CD4-positive, alpha-beta T cell treated with Interleukin-1 beta for 1 hour (primary cell): ENCODE data around the gene PCDHB13.
"Not testable (repeated sequence)": the region's sequence is repeated elsewhere in the genome, so short reads cannot be mapped to it uniquely, and the experiment has no call there.

Experiments
- DNase-seq, 2 donors: peaks; one replicate each; pipeline ENCODE4 v3.0.0-alpha.2; 2020 to 2022

PCDHB13 gene

GRCh38 chr5:141208478-141208877 is 5.2 kb upstream of the PCDHB13 start, which contains the start of gene PCDHB12:
Gene PCDHB12, plus strand, starts transcription at chr5:141208719. Its CDS starts 189 bp downstream, at chr5:141208908.
- no peak for DNase-seq

DNA sequence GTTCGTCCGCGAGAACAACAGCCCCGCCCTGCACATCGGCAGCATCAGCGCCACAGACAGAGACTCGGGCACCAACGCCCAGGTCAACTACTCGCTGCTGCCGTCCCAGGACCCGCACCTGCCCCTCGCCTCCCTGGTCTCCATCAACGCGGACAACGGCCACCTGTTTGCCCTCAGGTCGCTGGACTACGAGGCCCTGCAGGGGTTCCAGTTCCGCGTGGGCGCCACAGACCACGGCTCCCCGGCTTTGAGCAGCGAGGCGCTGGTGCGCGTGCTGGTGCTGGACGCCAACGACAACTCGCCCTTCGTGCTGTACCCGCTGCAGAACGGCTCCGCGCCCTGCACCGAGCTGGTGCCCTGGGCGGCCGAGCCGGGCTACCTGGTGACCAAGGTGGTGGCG is 3.4 kb upstream of the PCDHB13 start:
- not testable (repeated sequence) for DNase-seq

GRCh38 chr5:141210849-141211248 is 2.9 kb upstream of the PCDHB13 start:
- not testable (repeated sequence) for DNase-seq

GRCh38 chr5:141214583-141214982 is 864 bp downstream of the PCDHB13 start:
- DNase-seq: not testable (repeated sequence)

- DNase-seq: not testable (repeated sequence)
These were observed 1.8 kb downstream of the PCDHB13 start for GRCh38 chr5:141215504-141215903.

GRCh38 chr5:141216035-141216434 is 2.3 kb downstream of the PCDHB13 start:
- DNase-seq: not testable (repeated sequence)

DNA sequence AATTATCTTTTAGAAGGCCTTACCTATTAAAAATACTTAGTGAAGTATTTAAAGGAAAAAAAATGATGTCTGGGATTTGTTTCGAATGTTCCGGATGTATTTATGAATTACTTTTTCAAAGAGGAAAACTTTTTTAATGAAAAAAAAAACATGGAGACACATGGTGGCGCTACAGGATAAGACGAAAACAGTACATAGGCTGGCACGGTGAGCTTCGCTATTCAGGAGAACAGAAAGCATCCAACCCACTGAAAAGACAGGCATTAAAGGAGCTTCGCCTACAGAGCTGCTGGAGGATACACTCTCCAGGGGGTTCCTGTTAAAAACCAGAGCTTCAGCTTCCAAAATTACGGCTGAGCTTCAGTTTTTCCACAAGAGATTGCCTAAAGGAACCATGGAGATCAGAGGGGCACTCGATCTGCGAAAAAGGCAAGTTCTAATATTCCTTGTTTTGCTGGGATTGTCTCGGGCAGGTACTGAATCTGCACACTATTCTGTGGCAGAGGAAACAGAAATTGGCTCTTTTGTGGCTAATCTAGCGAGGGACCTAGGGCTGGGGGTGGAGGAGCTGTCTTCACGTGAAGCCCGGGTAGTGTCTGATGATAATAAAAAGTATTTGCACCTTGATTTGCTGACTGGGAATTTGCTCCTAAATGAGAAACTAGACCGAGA is 9.5 kb downstream of the PCDHB13 start, which contains the start of gene PCDHB14:
Gene PCDHB14, plus strand, starts transcription at position 232 of the 672 bp plus-strand sequence. Its CDS starts 163 bp downstream, at position 395.
- DNase-seq: peak in 1 of 2 donors; percentile 2

- not testable (repeated sequence) for DNase-seq
These were observed 11.1 kb downstream of the PCDHB13 start for GRCh38 chr5:141224844-141225243.

GRCh38 chr5:141225421-141225820 is 11.7 kb downstream of the PCDHB13 start:
- not testable (repeated sequence) for DNase-seq

GRCh38 chr5:141234109-141234667 is 20.5 kb downstream of the PCDHB13 start:
- no peak for DNase-seq

DNA sequence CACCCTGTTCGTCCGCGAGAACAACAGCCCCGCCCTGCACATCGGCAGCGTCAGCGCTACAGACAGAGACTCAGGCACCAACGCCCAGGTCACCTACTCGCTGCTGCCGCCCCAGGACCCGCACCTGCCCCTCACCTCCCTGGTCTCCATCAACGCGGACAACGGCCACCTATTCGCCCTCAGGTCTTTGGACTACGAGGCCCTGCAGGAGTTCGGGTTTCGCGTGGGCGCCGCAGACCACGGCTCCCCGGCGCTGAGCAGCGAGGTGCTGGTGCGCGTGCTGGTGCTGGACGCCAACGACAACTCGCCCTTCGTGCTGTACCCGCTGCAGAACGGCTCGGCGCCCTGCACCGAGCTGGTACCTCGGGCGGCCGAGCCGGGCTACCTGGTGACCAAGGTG is 22.2 kb downstream of the PCDHB13 start:
- DNase-seq: not testable (repeated sequence)

- DNase-seq: no peak
These were observed 23.0 kb downstream of the PCDHB13 start for GRCh38 chr5:141236516-141237313.

DNA sequence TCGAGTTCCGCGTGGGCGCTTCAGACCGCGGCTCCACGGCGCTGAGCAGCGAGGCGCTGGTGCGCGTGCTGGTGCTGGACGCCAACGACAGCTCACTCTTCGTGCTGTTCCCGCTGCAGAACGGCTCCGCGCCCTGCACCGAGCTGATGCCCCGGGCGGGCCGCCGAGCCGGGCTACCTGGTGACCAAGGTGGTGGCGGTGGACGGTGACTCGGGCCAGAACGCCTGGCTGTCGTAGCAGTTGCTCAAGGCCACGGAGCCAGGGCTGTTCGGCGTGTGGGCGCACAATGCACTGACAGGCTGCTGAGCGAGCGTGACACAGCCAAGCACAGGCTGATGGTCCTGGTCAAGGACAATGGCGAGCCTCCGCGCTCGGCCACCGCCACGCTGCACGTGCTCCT is 27.8 kb downstream of the PCDHB13 start:
- no peak for DNase-seq

- peak in 1 of 2 donors; percentile 6 for DNase-seq
These were observed 31.6 kb downstream of the PCDHB13 start, which contains the start of gene PCDHB15 for GRCh38 chr5:141245250-141245717. Gene PCDHB15, plus strand, starts transcription at chr5:141245395. Its CDS starts 184 bp downstream, at chr5:141245579.

- not testable (repeated sequence) for DNase-seq
These were observed 33.3 kb downstream of the PCDHB13 start for GRCh38 chr5:141246971-141247370.

GRCh38 chr5:141247434-141247833 is 33.7 kb downstream of the PCDHB13 start:
- not testable (repeated sequence) for DNase-seq

- DNase-seq: no peak
These were observed 36.9 kb downstream of the PCDHB13 start for GRCh38 chr5:141250576-141250975.

GRCh38 chr5:141258464-141258863 is 44.7 kb downstream of the PCDHB13 start:
- DNase-seq: no peak

GRCh38 chr5:141258948-141259347 is 45.2 kb downstream of the PCDHB13 start:
- DNase-seq: no peak

DNA sequence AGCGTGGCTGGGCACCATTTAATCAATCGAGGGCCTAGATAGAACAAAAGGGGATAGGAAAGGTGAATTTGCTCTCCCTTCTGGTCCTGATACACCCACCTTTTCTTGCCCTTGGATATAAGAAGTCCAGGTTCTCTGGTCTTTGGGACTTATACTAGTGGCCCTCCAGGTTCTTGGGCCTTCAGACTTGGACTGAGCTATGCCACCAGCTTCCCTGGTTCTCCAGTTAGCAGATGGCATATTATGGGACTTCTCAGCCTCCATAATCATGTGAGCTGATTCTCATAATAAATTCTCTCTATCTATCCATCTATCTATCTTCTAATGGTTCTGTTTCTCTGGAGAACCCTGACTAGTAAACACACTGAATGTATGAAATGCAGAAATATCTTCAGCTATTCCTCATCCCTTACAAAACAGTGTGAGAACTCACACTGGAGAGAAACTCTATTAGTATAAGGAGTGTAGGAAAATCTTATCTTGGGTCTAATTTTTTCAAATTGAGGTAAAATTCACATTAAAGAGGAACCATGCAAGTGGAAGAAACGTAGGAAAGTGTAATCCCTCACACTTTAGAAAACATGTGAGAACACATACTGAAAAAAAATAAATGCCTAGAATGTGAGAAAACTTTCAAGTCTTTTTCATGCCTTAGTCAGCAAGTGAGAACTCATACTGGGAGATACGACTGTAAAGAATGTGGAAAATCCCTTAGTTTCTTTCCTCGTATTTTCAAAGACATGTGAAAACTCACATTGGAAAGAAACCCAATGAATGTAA is 46.9 kb downstream of the PCDHB13 start:
- no peak for DNase-seq

GRCh38 chr5:141261238-141261546 is 47.5 kb downstream of the PCDHB13 start:
- no peak for DNase-seq
